ENCODE results near the gene QRSL1. TPM values are rescaled to one million over a fixed set of nuclear protein-coding genes. Genes with fewer than 3 reads are reported as not detected.

The QRSL1 gene
- total and polyA plus RNA-seq, 10 of the 15 experiments (the other 5 are each of a cell fraction or from before 2014, with no cell fraction given): 11.9 to 23.5 (median 15.5) TPM

GRCh38 chr6:106637717-106638341 lies 8.5 kb downstream of the QRSL1 start (continued):
- TF ChIP-seq BCLAF1 (IDR thresholded peaks at IDR 0.05) (no peak), RFX5 (IDR thresholded peaks at IDR 0.05; ENCODE audit: low read depth, low read length) (no peak), SIN3A (IDR thresholded peaks at IDR 0.05; ENCODE audit: low read depth, low read length) (no peak), IKZF1 (conservative IDR thresholded peaks at IDR 0.05) (peak; percentile 52), FOXM1 (IDR thresholded peaks at IDR 0.05; ENCODE audit: low read depth, low read length) (peak; percentile 44; the same call in 1 of the 2 replicates), HDAC6 (IDR thresholded peaks at IDR 0.05; ENCODE audit: unreplicated experiment) (no peak), EGR1 (IDR thresholded peaks at IDR 0.05; ENCODE audit: borderline replicate concordance in 1 of 2, low read depth in 2 of 2, low read length in 2 of 2) (no peak), POLR2AphosphoS2 (IDR thresholded peaks at IDR 0.05; ENCODE audit: low read depth, low read length) (no peak), TAF1 (IDR thresholded peaks at IDR 0.05; ENCODE audit: borderline replicate concordance, low read depth, low read length) (no peak), PBX3 (IDR thresholded peaks at IDR 0.05; ENCODE audit: insufficient replicate concordance, low read depth, low read length) (no peak), NR2C2 (IDR thresholded peaks at IDR 0.05; ENCODE audit: borderline replicate concordance, control insufficient read depth, insufficient read length, low read depth) (no peak), NBN (IDR thresholded peaks at IDR 0.05) (no peak), BMI1 (IDR thresholded peaks at IDR 0.05; ENCODE audit: borderline replicate concordance) (no peak), E4F1 (IDR thresholded peaks at IDR 0.05; ENCODE audit: borderline replicate concordance, partially characterized antibody) (no peak), STAT1 (conservative IDR thresholded peaks at IDR 0.05) (no peak), SPI1 (IDR thresholded peaks at IDR 0.05; ENCODE audit: borderline replicate concordance, insufficient read depth, low read depth, low read length) (peak; percentile 97), CREB1 (IDR thresholded peaks at IDR 0.05; ENCODE audit: low read depth) (no peak), MYC (IDR thresholded peaks at IDR 0.05; ENCODE audit: insufficient read depth, insufficient read length, insufficient replicate concordance, low read length, severe bottlenecking) (no peak), GATAD2B (conservative IDR thresholded peaks at IDR 0.05; ENCODE audit: low read depth) (no peak), SREBF2 (IDR thresholded peaks at IDR 0.05; ENCODE audit: low read length) (no peak), USF2 (IDR thresholded peaks at IDR 0.05; ENCODE audit: borderline replicate concordance, low read depth, low read length) (no peak), CBFB (IDR thresholded peaks at IDR 0.05; ENCODE audit: low read depth) (no peak), NFXL1 (IDR thresholded peaks at IDR 0.05; ENCODE audit: borderline replicate concordance) (no peak), LARP7 (IDR thresholded peaks at IDR 0.05) (no peak)

Data from GM12878 (cell line).